Measurements from ENCODE around the gene SOD2.
"Not testable (repeated sequence)": the region's sequence is repeated elsewhere in the genome, so short reads cannot be mapped to it uniquely, and the experiment has no call there.

SOD2 gene

DNA sequence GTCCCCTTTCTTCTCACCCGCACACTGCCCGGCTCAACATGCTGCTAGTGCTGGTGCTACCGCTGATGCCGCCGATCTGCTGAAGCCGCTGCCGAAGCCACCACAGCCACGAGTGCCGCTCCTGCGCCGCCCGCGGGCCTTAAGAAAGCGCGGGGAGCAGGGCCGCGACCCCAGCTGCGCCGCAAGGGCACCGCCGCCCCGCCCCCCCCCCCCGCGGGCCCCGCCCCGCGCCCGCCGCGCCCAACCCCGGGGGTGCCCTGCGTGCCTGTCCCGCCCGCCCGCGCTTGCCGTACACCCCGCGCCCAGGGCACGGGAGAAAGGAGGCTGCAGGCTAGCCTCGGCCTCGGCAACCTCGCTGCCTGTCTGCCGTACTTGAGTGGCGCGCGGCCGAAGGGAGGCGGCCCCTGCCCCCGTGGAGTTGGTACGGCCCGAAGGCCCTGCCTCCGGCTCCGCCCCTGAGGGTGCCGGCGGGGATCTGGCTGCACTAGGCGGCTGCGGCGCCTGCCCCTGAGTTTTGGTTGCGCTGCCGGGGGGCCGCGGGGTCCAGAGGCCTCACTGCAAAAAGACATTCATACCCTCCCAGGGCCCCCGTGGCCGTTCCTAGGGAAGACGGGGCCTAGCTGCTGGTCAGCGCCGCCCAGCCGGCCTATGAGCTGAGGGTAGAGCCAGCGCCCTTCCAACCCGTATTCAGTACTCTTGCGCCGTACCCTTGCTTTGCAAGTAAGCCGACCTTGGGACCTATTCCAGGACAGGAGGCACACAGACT lies at the start of gene SOD2:
SOD2 (minus strand) TSS at position 114 of the 766 bp plus-strand sequence; CDS start at position 40, 74 bp downstream.
- DNase-seq: peak; percentile 89 to 90

DNA sequence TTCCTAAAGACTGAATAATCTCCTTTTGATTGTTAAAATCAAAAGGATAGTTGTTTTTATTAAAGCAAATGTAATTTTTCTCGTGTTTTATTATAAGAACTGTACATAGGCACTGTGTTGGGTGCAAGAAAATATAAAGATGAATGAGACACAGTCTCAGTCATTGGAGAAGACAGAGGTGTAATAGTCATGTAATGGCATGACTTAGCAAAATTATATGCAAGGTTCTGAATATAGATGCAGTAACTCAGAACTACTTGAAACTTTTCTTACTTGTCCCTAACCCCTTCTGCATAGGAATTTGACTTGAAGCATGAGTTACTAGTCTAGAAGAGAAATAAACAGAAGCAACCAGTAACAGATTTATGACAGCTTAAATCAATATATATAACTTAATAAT lies 49.1 kb upstream of the SOD2 start:
- no peak for DNase-seq

DNA sequence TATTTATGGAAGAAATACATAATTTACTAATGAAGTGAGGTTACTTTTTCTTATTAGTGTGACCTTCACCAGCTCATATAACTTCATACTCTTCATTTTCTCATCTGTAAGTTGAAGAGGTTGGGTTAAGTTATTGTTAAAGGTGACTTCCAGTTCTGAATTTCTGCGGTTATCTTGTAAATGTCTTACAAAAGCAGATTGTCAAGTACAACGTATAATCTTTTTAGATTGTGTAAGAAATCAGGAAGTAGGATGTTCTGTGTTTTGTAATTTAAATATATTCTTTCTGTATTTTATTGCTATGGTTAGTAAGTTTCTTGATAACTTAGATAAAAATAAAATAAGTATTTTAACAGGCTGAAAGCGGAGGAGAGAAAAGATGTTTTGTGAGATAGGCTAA lies 46.3 kb upstream of the SOD2 start:
- DNase-seq: no peak

DNA sequence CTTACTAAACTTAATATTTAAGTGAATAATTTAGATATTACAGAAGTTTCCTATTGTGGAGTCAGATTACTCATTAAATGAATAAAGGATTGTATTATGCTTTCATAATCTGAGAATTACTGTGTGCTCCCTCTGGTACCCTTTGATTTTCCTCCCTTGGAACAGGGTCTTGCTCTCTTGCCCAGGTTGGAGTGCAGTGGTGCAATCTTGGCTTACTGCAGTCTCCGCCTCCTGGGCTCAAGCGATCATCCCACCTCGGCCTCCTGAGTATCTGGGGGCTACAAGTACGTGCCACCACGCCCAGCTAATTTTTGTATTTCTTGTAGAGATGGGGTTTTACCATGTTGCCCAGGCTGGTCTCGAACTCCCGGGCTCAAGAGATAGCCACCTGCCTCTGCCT lies 43.9 kb upstream of the SOD2 start:
- DNase-seq: no peak

DNA sequence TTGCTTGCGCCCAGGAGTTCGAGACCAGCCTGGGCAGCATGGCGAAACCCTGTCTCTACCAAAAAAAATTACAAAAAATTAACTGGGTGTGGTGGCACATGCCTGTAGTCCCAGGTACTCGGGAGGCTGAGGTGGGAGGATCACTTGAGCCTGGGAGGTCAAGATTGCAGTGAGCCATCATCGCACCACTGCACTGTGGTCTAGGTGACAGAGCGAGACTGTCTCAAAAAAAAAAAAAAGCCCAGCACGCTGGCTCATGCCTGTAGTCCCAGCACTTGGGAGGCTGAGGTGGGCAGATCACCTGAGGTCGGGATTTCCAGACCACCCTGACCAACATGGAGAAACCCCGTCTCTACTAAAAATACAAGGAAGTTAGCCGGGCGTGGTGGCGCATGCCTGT lies 40.4 kb upstream of the SOD2 start:
- not testable (repeated sequence) for DNase-seq

DNA sequence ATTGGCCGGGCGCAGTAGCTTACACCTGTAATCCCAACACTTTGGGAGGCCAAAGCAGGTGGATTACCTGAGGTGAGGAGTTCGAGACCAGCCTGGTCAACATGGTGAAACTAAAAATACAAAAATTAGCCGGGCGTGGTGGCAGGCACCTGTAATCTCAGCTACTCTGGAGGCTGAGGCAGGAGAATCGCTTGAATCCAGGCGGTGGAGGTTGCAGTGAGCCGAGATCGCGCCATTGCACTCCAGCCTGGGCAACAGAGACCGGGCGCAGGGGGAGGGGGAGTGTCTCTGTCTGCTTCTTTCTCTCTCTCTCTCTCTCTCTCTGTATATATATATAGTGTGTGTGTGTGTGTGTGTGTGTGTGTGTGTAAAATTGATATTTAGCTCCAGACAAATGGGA lies 39.5 kb upstream of the SOD2 start:
- not testable (repeated sequence) for DNase-seq

DNA sequence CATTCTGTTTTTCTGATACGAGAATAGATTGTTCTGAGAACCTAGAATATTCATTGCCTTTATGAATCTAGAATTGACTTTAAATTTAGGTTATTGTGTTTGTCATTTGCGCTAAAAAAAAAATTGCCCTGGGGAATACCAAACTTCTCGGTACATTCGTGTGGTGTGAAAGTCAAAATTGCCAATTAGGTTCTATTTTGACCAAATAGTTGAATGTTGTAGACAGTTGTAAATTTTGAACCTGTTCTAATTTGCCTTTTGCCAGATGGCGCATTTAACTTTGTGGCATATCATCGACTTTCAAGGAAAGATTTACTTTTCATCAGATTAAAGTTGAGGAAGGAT lies 37.3 kb upstream of the SOD2 start:
- no peak for DNase-seq

DNA sequence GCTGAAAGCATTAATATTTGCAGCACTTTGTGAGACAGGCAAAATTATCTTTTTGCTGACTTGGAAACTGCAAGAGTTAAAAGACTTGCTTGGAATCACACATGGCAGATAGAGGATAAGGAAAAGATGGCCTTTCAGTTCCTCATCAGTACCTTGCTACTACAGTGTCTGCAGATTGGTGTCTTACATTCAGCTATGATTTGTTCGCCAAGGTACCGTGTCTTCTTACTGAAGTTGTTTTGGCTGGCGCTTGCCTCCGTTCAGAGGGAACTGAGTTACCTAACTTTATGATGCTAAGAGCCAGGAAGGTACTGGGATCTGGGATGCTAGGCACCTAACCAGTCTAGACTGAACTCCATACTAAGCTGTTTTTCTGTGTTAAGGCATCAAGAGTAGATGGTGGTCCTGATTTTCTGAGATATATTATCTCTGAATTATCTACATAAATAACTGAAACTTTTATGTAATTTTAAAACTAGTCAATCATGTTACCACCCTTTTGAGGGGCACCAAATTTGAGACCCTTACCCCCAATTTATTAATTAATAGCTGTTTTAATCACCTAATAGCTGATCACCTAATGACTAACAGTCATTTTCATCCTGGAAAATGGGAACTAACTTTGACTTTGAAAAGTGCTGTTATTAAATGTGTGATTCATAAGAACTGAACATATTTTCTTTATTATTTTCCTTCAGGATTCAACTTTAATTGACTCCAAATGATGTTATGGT lies 36.7 kb upstream of the SOD2 start:
- DNase-seq: no peak

DNA sequence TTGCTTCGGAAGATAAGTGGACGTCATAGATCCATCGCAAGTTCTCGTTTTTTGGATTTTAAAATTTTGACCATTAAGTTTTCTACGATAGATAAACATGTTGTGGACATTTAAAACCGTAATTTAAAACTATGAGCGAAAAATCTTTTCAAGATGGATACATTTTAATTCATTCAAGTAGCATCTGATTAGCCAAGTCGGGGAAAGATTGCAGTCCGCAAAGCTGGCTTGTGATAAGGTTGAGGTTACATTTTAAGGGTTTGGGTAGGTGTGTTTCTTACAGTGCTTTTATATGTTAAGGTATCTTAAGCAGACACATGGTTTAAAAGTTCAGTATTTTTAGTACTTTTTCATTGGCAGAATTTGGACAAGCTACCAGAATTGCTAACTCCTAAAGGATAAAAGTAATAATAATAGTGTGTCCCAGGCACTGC lies 35.5 kb upstream of the SOD2 start:
- DNase-seq: peak in 1 of 2 donors; percentile 33

DNA sequence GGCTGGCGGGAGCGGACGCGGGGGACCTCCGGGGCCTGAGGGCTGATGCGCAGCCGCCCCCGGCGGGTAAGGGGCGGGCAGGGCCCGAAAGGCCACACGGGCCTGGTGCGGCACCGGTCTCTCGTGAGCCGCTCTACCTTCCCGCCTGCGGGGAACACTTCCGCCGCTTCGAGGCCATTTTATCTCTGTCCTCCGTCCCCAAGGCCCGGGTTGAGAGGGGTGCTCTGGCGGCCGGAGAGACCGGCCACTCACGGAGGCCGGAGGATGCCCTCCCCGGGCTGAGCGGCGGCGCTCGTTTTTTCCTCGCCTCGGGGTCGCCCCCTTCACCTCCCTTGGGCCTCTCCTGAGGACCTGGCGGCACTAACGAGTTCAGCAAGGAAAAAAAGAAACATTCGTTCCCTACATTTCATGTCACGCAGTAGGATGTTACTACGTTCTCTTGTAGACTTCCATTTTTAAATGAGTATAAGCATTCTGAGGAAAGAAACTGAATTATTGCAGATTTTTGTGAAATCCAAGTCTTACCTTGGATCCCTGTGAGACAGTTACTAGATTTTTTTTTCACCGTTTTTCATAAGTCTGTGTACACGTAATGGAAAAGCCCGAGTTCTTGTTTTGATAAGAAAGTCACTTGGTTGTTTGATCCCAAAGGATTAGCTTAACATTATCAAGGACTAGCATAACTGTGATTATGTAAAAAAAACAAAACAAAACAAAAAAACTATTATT lies 34.8 kb upstream of the SOD2 start:
- DNase-seq: no peak

DNA sequence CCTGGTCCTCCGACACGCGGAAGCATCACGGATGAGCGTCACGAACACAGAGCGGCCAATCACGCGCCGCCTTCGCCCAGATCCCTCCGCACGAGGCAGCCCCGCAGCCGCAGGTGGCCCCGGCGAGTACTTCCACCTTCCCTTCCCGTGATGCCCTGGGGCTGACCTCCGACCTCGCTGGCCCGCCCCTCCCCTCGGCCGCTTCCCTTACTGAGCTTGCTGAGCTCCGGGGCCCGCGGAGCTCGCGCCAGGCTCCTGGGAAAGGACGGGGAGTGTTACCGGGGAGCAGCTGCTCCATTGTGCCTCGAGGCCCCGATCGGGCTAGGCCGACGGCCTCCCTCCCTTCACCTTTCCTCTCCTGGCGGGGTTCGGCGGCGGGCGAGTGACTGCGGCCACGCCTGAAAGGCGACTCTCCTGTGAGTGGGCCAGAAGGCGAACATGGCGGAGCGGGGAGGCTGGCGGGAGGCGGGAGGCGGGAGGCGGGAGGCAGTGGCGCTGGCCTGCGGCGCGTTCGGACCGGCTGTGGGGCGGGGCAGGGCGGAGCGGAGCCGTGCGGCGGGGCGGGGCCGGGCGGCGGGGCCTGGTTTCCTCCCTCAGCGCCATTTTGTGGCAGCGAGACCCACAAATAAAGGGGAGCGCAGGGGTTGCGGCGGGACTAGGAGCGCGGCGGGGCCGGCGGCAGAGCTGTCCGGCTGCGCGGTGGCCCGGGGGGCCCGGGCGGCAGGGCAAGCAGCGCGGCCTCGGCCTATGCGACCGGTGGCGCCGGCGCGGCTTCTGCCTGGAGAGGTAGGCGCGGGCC lies 34.1 kb upstream of the SOD2 start, which contains the start of gene WTAP:
WTAP (plus strand) TSS at position 589 of the 799 bp plus-strand sequence. CDS start 8,760 bp downstream, outside the sequence.
- peak; percentile 96 to 98 for DNase-seq

DNA sequence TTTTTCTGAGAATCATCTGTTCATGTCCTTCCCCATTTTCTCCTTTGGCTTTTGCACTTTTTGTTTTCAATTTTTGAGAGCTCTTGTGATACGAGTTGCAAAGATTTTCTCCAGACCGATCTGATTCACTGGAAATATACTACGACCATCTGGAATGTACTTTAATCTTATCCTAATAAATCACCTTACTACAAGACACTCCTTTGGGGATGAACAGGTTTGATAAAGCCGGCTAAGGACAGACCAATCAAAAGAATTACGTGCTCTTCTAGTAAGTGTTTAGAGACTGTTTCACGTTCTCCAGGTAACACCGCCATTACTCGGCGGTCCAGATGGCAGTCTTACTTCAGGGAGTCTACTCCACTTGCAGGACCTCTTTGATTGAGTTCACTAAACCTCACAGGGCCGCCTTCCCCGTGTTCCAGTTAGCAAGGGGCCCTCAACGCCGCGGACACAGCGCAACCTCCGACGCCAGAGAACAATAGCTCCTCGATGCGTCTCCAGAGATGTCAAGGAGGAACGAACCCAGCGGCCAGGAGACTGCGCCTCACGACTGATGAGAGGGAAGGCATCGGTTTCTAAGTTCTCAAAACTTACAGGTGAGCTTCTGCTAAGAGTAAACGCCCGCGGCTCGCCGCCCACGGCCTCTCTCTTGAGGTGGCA lies 33.3 kb upstream of the SOD2 start:
- no peak for DNase-seq

DNA sequence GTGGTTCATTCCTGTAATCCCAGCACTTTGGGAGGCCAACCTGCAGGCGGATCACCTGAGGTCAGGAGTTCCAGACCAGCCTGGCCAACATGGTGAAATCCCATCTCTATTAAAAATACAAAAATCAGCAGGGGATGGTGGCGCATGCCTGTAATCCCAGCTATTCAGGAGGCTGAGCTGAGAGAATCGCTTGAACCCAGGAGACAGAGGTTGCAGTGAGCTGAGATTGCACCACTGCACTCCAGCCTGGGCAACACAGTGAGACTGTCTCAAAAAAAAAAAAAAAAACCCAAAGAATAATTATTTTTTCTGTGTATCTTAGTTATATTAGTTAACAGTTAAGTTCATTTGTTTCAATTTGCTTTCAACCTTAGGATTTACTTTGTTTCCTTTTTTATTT lies 32.2 kb upstream of the SOD2 start:
- DNase-seq: not testable (repeated sequence)

DNA sequence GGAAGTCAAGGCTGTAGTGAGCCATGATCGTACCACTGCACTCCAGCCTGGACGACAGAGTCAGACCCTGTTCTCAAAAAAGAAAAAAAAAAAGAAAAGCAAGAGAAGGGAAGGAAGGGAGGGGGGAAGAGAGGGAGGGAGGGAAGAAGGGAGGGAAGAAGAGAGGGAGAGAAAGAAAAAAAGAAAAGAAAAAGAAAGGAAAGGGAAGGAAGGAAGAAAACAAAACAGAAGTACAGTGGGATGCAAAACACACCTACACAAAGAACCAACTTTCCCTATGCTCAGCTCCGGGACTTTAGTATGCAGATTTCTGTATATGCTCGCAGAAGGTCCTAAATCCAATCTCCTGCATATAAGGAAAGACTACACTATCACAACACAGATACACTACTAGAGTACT lies 31.7 kb upstream of the SOD2 start:
- no peak for DNase-seq

DNA sequence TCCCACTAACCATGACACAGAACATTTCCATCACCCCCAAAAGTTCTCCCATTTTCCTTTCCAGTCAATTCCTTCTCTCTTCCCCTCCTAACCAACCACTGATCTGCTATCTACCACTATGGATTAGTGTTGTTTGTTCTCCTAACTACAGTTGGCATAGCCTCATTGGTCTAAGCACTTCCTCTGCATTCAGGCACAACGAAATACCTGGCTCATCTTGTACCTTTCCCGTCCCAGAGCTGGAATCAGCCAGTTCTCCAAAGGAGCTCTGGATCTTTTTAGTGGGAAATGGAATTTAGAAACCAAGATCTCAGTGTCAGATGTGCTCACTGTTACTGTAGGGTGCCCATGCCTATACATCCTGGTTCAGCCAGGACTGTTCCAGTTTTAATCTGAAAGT lies 30.2 kb upstream of the SOD2 start:
- DNase-seq: no peak

DNA sequence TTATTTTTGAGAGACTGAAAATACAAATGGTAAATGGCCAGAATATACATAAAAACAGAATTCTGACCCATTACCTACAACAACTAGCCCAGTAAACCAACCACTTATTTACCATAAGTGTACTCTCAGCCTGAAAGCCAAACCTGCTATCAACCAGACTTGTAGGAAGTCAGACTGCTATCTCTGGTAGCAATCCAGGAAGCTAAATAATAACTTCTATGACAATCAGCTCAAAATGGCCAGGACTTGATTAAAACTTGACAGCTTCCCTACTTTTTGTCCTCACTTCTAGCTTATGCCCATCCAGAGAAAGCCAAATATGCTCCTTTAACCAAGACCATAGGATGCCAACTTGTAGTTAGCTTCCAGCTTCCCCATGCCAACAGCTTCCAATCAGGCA lies 29.6 kb upstream of the SOD2 start:
- no peak for DNase-seq

DNA sequence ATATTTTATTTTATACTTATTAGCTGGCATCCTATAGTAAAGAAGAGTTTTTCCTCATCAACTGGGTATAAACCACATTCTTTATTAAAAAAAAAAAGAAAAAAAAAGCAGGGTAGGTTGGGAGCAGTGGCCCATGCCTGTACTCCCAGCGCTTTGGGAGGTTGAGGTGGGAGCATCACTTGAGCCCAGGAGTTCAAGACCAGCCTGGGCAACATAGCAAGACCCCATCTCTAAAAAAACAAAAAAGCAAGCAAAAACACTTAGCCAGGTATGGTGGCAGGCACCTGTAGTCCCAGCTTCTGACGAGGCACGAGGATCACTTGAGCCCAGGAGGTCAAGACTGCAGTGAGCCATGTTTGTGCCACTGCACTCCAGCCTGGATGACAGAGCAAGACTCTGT lies 28.9 kb upstream of the SOD2 start:
- not testable (repeated sequence) for DNase-seq

DNA sequence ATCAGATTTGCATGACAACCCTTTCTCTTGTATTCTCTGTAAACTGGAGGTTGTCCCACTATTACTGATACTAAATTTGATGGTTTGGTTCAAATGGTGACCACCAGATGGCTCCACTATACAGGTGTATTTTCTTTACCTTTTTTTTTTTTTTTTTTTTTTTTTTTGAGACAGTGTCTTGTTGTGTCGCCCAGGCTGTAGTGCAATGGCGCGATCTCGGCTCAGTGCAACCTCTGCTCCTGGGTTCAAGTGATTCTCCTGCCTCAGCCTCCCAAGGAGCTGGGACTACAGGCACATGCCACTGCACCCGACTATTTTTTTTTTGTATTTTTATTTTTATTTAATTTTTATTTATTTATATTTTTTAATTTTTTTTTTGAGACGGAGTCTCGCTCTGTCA lies 27.7 kb upstream of the SOD2 start:
- DNase-seq: peak; percentile 57 to 79

DNA sequence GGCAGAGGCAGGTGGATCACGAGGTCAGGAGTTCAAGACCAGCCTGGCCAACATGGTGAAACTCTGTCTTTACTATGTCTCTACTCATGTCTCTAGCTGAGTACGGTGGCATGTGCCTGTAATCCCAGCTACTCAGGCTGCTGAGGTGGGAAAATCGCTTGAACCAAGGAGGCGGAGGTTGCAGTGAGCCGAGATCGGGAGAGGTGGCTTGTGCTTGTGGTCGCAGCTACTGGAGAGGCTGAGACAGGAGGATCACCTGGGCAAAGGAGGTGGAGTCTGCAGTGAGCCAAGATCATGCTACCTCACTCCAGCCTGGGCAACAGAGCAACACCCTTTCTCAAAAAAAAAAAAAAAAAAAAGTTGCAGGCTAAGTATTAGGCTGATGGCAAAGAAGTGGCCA lies 26.2 kb upstream of the SOD2 start:
- no peak for DNase-seq

DNA sequence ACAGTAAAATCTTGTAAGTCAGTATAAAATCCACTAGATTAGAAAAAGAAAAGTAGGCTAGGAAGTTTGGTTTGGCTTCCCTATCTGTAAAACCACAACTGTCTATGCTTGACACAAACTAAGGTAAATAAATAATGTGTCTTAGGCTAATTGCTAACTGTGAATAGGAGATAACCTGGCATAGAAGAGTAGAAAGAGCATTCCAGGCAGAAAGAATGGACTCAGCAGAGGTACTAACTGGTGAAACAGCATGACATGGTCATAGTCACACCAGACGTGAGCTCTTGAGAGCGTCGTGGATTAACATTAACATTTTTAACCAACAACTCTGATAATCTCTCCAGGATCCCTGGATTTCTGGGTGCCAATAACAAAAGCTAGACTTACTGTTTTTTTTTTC lies 25.6 kb upstream of the SOD2 start:
- DNase-seq: no peak

DNA sequence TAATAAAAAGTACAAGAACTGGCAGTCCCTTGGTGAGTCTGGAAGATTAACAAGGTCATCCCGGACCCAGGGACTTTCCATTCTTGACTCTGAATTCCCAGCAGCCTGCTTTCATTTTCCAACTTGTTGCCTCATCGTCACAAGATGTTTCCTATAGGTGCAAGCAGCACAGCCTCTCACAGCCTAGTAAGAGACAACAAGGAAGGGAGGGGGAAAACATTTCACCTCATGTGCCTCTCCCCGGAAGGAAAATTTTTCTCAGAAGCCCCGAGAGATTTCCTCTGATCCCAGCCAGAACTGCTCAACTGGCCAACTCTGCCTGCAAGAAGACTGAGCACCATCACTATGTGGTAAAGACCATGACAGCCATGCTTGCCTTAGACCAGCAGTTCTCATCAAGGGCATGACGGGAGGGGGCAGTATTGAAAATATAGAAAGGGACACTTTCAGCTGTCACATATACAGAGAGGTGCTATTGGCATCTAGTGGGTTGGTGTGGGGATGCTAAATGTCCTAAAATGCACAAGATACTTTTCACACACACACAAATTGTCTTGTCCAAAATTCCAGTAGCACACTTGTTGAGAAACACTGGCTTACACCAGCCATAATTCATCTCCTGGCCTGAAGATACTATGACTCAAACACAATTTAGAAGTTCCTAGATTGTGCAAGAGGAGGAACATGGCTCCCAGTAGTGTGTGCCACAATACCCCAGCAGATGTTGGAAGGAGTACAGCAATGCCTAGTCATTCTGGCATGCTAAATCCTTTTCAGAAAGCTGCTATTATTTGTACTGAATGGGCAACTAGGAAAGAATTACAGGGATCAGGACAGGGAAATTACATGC lies 23.4 kb upstream of the SOD2 start:
- DNase-seq: peak in 1 of 2 donors; percentile 31
